ENCODE data around the gene AGAP1.
A peak's percentile ranks its signal among the peaks of the same experiment; 100 is the strongest.

AGAP1 gene

DNA sequence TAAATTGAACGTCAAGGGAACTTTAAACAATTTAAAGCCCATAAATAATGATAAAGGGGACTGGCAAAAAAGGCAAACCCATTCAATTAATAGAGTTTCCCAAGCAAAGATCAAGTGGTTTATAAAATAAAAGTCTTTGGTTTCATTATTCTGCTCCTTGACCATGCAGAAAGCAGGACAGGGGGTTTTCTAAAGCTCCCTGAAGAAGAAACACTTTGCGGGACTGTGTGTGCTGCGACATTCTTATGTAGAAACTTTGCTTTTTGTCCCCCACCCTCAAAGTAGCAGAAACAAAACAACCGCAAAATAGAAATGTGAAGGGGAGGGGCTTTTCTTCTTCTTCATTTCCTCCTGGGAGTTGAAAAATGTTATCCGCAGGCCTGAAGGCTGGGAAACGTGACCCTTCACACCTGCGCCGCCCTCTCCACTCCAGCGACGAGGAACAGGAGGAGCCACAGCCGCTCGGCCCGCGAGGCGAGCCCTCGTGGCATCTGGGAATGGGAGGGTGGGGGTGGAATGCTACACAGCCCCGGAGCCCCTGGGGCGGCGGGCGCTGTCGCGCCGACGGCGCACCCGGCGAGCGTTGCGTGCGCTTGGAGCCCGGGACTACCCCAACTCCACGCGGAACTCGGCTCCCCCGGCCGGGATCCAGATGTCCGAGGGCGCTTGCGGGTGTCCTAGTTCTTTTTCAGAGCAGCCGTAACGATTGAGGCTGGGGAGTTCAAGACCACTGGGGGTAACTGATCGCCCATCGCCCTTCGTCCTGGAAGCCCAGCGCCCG, 678.6 kb downstream of the AGAP1 start:
- no peak overlapping the region for H3K4me3 Mint-ChIP-seq

DNA sequence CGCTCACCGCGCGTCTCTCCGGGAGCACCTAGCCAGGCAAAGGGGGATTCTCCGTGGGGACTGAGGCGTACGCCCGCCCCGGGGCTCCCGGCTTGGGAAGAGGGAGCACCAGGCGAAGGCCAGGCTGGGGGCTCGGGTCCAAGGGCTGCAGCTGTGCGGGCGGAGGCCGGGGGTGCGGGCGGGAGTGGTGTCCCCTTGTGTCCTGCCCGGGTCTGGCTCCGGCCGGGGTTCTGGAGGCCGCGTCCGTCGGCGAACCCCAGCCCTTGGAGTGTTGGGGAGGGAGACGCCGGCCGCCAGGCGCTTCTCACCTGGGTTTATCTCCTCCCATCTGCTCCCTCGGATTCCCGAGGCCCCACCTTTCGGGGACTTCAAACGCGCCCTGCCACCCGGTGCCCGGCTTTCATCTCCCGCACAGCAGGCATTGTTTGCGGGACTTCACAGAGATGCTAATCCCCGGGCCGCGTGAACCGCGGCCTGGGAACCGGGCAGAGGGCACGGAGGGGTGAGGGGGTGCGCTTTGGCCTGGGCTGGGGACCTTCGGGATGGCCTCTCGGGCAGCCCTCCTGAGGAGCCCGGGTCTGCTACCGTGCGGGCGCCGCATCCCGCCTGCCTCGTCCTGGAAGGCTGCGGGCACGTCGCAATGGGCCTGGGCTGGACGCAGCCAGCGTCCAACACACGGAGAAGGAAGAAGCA, 679.3 kb downstream of the AGAP1 start:
- ATAC-seq (no peak), DNase-seq (no peak)
- H3K27ac Mint-ChIP-seq: no peak overlapping the region
- no peak overlapping the region for H3K4me3 Mint-ChIP-seq
- peaks cover 97% of the 10 kb centered on the region for H3K27me3 Mint-ChIP-seq
- peaks cover 11% of the 10 kb centered on the region for H3K4me1 Mint-ChIP-seq
- no peaks in the 10 kb centered on the region for H3K9me3 Mint-ChIP-seq

More for the DNA sequence above, 678.6 kb downstream of the AGAP1 start:
- H3K4me1 Mint-ChIP-seq: peaks cover 6% of the 10 kb centered on the region
- peak overlapping the region in 1 of 2 donors; percentile 22 for H3K27ac Mint-ChIP-seq
- H3K9me3 Mint-ChIP-seq: no peaks in the 10 kb centered on the region
- peaks cover 89% of the 10 kb centered on the region for H3K27me3 Mint-ChIP-seq
- ATAC-seq: no peak
- DNase-seq: no peak

DNA sequence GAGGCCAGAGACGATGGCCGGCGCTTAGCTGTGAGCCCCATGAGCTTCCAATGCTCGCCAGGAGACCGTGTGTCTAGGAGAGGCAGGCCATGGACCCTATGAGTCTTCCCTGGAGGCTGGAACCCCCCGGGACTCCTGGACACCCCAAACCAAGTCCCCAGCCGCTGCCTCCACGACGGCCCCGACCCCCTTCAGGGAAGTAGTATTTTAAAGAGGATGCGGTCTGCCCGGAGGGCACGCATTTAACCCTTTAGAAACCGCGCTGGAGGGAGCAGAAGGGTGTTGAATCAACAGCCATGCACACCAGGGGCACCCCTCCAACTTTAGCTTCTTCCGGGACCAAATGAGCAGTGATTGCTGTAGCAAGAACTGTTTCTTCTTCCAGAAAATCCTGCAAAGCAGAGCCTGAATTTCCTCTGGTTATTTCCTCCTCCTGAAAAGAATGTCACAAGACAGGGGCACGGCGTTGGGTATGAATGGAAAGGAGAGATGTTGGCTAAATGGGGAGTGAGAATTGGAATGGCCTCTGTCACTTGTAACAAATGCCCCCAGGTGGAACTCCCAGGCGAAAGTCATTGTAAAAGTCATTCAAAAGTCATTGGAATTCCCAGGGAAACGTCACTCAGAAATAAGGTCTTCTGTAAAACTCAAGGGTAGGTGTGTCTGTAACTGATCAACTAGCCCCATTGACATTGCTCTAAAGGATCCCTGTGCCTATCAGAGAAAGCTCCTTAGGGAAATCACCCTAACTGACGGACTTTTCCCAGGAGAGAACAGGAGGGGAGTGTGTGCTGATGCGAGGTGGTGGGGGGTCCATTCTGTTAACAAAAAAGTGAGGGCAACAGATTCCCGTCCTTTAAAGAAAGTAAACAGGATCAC, 680.1 kb downstream of the AGAP1 start:
- H3K4me3 Mint-ChIP-seq: no peak overlapping the region
- H3K9me3 Mint-ChIP-seq: no peaks in the 10 kb centered on the region
- DNase-seq (no peak), ATAC-seq (no peak)
- peaks cover 17% of the 10 kb centered on the region for H3K4me1 Mint-ChIP-seq
- H3K27ac Mint-ChIP-seq: no peak overlapping the region
- H3K27me3 Mint-ChIP-seq: peaks cover 100% of the 10 kb centered on the region

DNA sequence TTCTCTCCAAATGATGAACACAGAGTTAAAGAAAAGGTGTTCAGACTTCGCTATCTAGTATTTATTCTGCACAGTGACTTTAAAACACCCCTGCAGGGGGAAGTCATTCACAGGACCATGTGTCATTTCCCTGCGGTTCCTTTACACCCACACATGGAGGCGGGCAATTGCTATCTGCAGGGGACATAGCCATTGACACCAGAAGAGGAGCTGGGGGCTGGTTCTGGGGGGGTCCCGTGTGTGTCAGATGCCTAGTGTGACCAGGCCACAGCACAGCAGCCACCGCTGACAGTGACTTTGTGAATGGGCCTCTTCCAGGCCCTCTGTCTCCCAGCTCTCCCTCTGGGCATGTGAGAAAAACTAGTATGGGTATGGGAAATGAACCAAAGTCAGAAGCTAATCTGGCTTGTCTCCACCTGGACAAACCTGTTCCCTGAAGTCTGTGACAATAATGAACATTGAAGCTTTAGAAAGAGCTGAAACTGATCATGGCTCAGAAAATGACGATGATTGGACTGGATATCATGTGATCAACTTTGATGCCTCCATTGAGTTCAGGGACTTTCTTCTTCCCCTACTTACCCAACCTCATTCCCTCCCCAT, 681.8 kb downstream of the AGAP1 start:
- ATAC-seq (no peak), DNase-seq (no peak)
- peaks cover 100% of the 10 kb centered on the region for H3K27me3 Mint-ChIP-seq
- H3K4me3 Mint-ChIP-seq: no peak overlapping the region
- peaks cover 10% of the 10 kb centered on the region for H3K4me1 Mint-ChIP-seq
- no peaks in the 10 kb centered on the region for H3K9me3 Mint-ChIP-seq
- no peak overlapping the region for H3K27ac Mint-ChIP-seq

DNA sequence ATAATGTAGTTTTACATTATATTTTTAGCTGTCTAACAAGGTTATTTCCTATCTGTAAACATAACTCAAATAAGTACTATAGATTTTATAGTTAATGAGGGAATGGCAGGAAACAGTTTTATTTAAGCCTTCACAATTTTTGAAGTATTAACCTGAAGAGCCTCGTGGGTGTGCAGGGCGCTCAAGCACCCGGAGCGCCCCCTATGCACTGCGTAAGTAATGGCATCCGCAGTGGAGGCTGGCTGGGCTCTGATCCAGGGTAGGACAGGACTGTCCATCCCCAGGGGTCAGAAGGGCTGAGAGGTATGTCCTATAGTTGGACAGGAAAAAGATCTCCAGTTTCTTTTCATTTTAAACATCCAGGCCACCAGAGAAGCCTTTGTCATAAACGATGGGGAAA, 682.6 kb downstream of the AGAP1 start:
- Mint-ChIP-seq H3K27me3 (peaks cover 100% of the 10 kb centered on the region), H3K4me3 (no peak overlapping the region), H3K9me3 (no peaks in the 10 kb centered on the region), H3K4me1 (peaks cover 10% of the 10 kb centered on the region), H3K27ac (no peak overlapping the region)
- no peak for DNase-seq
- no peak for ATAC-seq

DNA sequence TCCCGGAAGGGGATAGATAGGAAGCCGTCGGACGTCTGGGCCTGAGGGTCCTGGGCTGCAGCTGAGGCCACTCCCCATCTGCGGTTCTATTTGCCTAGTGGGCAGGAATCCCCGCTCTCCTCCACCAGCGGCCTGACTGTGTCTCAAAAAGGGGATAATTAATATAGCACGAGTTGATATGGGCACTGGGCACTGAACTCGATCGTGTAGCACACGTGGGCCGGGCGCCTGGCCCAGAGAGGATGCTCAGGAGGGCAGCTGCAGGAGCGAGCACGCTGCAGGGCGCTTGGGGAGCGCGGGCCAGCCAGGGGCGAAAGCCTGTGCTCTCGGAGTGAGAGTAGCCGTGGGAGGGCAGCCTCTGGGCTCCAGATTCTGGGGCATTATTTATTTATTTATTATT, 683.1 kb downstream of the AGAP1 start:
- DNase-seq: no peak
- ATAC-seq: no peak
- Mint-ChIP-seq H3K4me3 (no peak overlapping the region), H3K9me3 (no peaks in the 10 kb centered on the region), H3K4me1 (peaks cover 10% of the 10 kb centered on the region), H3K27ac (no peak overlapping the region), H3K27me3 (peaks cover 100% of the 10 kb centered on the region)

DNA sequence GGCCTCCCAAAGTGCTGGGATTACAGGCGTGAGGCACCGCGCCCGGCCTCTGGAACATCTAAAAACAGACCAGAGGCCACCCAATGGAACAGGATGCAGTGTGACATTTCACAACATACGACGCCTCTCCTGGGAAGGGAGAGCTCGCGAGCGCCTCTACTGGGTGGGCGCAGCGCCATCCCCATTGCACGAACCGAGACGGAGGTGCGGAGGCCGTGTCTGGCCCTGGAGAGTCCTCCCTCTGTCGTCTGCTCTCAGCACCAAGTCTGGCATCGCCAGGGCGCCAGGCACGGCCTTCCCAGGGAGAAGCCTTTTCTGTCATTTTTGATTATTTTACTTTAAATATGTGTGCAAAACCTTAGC, 683.7 kb downstream of the AGAP1 start:
- peak in 1 of 2 donors; percentile 46 for DNase-seq
- peaks cover 100% of the 10 kb centered on the region for H3K27me3 Mint-ChIP-seq
- ATAC-seq: peak; percentile 64

DNA sequence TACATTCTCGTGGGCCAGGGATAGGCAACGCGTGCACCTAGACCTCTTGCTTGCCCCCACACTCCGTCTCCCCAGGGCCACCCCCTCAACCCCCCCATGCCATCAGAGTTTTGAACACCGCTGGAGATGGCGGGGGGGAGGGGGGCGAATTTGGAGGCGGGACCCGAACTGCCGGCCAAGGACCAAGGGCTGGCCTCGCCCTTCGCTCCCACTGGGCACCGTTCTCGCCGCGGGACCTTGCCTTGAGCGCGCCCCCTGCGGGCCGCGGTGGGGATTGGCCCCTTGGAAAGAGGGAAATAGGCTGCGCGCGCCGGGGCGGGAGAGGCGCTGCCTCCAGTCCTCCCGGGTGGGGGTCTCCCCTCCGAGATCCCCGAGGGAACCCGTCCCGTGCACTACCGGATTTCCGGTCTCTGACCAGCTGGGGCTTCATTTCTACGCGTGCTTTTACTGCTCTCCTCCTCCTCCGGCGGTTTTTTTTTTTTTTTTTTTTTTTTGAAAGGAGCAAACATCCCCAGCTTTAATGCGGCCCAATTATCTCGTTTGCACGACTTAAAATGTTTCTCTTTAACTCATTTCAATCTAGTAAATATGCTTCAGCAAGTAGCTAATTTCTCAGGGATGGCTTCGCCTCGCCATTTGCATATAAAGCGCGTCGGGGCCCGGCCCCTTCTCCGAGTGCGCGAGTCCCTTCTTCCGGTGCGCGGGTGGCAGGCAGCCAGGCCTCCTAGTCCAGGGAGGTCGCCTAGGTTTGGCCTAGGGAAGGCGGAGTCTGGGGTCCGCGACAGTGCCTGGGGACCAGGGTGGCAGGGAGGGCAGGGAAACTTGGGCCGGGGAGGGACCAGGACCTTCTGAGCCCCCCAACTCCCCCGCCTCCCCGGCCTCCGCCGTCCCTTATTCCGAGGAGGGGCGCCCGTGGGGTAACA, 684.4 kb downstream of the AGAP1 start:
- peaks cover 10% of the 10 kb centered on the region for H3K4me1 Mint-ChIP-seq
- H3K9me3 Mint-ChIP-seq: no peaks in the 10 kb centered on the region
- peak overlapping the region; percentile 59 to 69 for H3K4me3 Mint-ChIP-seq
- ATAC-seq: peak; percentile 43
- no peak overlapping the region for H3K27ac Mint-ChIP-seq
- DNase-seq: peak in 1 of 2 donors; percentile 55
- H3K27me3 Mint-ChIP-seq: peaks cover 100% of the 10 kb centered on the region

More for the DNA sequence above, 683.7 kb downstream of the AGAP1 start:
- H3K27ac Mint-ChIP-seq: no peak overlapping the region
- H3K4me3 Mint-ChIP-seq: no peak overlapping the region
- no peaks in the 10 kb centered on the region for H3K9me3 Mint-ChIP-seq
- peaks cover 10% of the 10 kb centered on the region for H3K4me1 Mint-ChIP-seq

DNA sequence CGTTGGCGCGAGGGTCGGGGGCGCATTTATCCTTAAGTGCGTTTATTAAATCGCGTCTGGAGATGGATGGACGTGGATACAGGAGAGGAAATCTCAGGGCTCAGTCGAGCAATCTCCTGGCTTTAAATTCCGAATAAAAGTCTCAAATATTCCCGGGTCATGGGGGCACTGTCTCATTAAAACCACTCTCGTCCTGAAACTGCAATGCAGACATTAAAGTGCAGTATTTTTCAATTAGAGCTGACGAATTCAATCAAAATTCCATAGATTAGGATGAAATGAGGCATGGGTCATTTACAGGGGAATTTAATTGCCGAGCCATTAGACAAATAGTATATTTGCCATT, 685.0 kb downstream of the AGAP1 start:
- ATAC-seq: no peak
- H3K4me3 Mint-ChIP-seq: no peak overlapping the region
- no peak for DNase-seq
- peaks cover 100% of the 10 kb centered on the region for H3K27me3 Mint-ChIP-seq
- H3K27ac Mint-ChIP-seq: no peak overlapping the region
- H3K9me3 Mint-ChIP-seq: no peaks in the 10 kb centered on the region
- H3K4me1 Mint-ChIP-seq: peaks cover 10% of the 10 kb centered on the region

DNA sequence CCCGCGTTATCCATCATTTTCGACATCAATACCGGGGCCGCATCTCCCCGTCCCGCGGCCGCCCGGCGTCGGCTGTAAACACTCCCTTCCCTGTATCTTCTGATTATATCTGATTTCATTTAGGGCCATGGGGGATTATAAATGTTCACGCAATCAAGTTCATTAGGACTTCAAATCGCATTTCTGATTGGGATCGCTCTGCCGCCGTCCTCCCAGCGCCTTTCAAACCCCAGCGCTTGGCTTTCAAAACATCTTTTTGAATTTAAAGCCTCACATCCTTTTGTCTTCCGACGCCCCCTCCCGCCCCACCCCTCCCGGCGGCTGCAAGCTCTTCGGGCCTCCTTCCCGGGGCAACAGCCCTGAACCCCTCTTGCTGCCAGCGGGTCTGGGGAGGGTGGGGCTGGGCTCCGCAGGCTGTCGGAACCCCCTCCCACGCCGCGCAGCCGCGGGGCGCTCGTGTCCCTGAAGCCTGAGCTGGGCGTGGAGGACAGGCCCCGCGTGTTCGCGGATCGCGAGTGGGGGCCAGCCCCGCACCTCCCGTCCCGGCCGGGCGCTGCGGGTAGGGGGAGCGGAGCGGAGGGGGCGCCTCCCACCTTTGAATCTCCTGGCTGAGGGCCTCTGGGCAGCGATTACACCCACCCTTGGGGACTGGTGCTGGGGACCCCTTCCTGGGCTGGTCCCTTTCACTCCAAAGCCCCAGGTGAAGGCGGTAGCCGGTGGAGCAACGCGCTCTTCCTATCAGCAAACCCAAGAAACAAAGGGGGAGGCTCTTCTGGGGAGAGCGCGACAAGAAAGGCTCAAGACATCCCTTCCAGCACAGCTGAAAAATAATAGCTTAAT, 685.6 kb downstream of the AGAP1 start:
- peaks cover 99% of the 10 kb centered on the region for H3K27me3 Mint-ChIP-seq
- H3K27ac Mint-ChIP-seq: peak overlapping the region in 1 of 2 donors; percentile 87
- no peaks in the 10 kb centered on the region for H3K9me3 Mint-ChIP-seq
- peaks cover 10% of the 10 kb centered on the region for H3K4me1 Mint-ChIP-seq
- peak overlapping the region in 1 of 2 donors; percentile 45 for H3K4me3 Mint-ChIP-seq
- DNase-seq (no peak), ATAC-seq (no peak)

DNA sequence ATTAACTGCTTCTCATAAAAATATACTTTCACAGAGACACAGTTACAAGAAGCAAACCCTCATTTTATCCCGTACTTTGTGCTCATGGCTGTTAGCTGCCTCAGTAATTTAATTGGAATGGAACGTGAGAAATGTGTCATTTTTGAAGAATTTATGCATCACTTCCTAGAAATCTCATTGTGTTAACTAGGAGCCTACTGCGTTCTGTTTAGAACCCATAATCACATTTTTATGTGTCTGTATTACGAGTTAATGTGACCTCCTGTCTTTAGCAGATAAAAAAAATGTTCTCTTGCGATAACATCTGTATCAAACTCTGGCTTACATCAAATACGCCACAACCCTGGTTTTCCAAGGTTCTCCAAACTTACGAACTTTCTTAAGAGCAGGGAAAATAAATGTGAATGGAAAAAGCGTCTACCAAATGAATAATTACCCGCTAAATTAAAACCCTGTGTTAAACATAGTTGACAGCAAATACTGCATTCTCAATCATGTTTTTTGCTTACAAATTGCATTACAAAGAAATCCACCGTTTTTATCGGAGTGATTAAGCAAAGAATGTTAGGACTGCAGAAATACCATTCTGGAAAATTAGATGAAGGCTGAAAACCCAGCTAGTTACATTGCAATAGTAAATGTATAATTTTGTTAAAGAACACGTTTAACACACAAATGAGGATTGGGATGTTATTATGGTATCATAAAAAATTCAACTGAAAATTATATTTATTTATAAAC, 686.4 kb downstream of the AGAP1 start:
- ATAC-seq (no peak), DNase-seq (no peak)
- peaks cover 0 to 6% of the 10 kb centered on the region in 2 donors for H3K9me3 Mint-ChIP-seq
- H3K27me3 Mint-ChIP-seq: peaks cover 99% of the 10 kb centered on the region
- no peak overlapping the region for H3K4me3 Mint-ChIP-seq
- H3K4me1 Mint-ChIP-seq: peaks cover 10% of the 10 kb centered on the region
- H3K27ac Mint-ChIP-seq: no peak overlapping the region

DNA sequence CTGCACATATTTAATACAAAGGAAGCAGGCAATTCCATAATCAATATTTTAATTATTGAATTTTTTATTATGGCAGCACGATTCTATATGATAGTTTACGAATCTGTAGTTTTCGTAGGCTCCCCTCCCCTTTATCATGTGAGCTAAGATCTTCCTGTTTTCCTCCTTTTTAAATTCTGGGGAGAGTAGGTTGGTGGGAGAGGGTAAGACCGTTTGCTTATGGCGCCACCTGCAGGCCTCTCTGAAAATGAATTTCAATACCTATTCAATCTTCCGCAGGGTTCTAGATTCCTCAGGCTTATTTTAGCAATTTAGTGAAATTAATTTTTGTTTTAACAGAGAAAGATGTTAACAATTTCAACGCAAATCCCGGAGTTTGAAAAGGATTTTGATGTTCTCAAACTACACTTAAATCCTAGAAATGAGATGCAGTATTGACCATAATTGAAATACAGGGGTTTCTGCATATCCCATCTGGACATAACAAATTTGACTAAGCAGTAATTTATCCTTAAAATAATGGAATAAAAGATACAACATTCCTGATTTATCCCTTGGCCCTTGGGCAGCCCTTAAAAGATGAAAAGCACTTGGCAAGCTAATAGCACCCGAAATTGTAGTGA, 687.1 kb downstream of the AGAP1 start:
- H3K27ac Mint-ChIP-seq: no peak overlapping the region
- DNase-seq (no peak), ATAC-seq (no peak)
- peaks cover 0 to 12% of the 10 kb centered on the region in 2 donors for H3K9me3 Mint-ChIP-seq
- peaks cover 99% of the 10 kb centered on the region for H3K27me3 Mint-ChIP-seq
- no peak overlapping the region for H3K4me3 Mint-ChIP-seq
- H3K4me1 Mint-ChIP-seq: peaks cover 10% of the 10 kb centered on the region
